ENCODE data around the gene ZNF683.

GRCh38 chr1:26373281-26373680 lies 731 bp upstream of the ZNF683 start:
- no peak for TF ChIP-seq EZH2 (IDR thresholded peaks at IDR 0.05)
- no peak for TF ChIP-seq FOXP2 (optimal IDR thresholded peaks at IDR 0.05; ENCODE audit: control extremely low read depth, extremely low read length, insufficient read depth)
- TF ChIP-seq POLR2AphosphoS5 (IDR thresholded peaks at IDR 0.05; ENCODE audit: borderline replicate concordance, low read depth, low read length): no peak

All from SK-N-MC (cell line).